Pulmonary artery endothelial cell (primary cell): ENCODE data around the gene TXNRD2. TPM values are rescaled to one million over a fixed set of nuclear protein-coding genes. Genes with fewer than 3 reads are reported as not detected.

Experiments
- DNase-seq: peaks from one replicate; pipeline ENCODE4 v3.0.0-alpha.2; 2011; ENCODE audit warnings: low read depth, low spot score
- total RNA-seq: library from RNA; depleted of rRNA; stranded (reverse); fragments of >200 nt; gene quantifications from 2 replicates; pipeline ENCODE4 v1.2.3, GENCODE V29; 2014

The TXNRD2 gene
- total RNA-seq, 1 donor from 2014 or later = 73.7 TPM

DNA sequence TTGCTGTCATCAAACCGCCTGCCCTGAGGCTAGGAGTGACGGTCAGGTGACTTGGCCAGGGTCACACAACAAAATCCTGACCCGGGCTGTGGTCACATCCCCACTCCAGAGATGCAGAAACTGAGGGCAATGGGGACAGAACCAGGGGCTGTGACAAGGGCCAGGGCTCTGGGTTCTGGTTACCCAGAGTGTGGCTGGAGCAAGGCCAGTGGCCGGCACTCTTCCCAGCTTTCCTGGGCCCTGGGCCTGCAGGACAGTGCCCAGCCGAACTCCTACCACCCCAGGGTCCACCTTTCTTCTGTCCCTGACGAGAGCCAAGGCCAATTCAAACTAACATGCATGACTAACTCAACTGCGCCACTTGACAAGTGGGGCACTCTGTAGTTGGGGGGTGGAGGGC is 39.1 kb upstream of the TXNRD2 start:
- DNase-seq = no peak

DNA sequence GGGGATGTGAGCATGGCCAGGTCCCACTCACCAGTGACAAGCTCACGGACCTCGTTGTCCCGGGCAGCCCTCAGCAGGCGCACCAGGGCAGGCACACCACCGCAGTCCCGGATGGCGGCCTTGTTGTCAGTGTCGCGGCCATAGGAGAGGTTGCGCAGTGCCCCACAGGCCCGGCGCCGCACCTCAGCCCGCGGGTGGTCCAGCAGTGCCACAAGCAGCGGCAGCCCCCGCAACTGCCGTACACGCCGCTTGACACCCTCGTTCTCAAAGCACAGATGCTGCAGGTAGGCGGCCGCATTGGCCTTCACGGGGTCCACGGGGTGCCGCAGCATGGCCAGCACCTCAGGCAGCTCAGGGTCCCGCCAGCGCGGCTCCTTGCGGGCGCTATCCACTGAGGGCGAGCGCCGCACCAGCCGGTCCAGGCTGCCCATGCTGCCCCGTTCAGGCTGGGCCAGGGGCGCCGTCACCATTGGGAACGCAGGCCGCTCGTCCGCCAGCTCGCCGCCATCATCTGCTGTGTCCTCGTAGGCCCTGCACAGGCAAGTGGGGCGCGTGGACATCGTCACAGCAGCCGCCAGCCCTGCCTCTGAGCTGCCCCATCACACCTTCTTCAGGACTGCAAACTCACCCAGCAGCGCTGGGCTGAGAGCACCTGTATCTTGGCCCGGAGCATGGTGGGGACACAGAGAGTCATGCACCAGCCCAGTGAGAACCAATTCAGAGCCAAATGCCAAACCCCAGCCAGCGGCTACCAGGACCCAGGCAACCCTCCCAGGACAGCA is 38.3 kb upstream of the TXNRD2 start:
- no peak for DNase-seq

DNA sequence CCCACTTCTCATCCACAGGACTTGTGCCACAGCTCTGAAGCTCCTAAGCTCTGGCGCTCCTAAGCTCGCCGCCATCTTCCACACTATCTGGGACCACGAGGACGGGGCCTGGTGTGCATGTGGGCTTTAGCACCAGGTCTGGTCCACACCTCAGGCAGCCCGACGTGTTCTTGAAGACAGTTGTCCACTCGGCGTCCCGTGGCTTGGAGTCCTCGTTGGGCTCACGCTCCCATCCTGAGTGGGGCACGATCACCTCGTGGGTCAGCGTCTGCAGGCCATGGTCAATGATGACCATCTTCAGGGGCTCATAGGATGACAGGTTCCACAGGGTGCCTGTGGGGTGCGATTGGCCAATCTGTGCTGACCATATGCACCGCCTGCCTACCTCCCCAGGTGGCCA is 37.1 kb upstream of the TXNRD2 start:
- no peak for DNase-seq

GRCh38 chr22:19977296-19978243 is 36.0 kb upstream of the TXNRD2 start:
- no peak for DNase-seq

GRCh38 chr22:19976671-19977070 is 35.1 kb upstream of the TXNRD2 start:
- no peak for DNase-seq

DNA sequence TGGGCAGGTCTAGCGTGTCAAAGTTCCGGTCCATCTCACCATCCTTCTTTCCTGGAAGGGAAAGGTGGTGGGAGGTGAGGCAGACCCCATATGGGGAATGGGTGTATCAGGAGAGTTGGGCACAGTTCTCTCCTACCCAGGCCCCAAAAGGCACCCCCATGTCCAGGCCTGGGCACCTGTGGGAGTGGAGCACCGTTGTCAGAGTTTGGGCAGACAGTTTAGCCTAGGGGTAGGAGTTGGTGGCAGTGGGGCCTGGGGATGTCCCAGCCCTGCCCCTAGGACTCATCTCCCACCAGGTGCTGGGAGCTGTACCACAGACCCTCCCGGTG is 34.1 kb upstream of the TXNRD2 start:
- DNase-seq = no peak

DNA sequence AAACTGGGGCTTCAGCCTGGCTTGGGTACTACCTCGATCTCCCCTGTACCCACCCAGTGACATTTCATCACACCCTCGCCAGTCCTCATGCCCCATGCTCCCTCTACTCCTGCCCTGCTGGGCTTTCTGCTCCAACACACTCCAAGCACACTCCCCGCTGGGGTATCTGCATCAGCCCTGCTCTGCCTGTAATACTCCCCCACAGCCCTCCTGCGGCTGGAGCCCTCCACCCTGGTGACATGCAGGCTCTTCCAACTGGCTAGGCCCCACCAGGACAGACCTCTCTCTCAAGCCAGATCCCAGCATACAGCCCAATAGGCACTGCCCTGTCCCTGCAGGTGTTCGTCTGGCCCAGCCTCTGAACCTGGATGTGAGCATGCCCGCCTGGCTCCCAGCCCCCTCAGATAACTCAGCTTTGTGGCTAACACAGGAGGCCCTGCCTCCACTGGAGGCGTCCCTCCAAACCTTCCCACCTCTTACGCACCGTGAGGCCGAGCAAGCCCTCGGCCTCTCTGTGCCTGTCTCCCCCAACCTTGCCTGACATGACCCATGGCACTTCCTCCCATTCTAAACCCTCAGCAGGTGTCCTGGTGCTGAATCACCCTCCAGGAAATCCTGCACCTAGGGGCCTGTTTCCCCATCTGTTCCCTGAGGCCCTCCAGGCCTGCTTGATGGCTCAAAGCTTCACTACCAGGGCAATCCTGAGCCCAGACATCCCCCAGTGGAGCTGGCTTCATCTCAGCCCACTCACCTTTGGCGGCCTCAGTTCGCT is 33.5 kb upstream of the TXNRD2 start:
- DNase-seq = no peak

GRCh38 chr22:19974268-19974861 is 32.7 kb upstream of the TXNRD2 start:
- DNase-seq = peak; percentile 68

GRCh38 chr22:19973551-19974267 is 32.1 kb upstream of the TXNRD2 start:
- no peak for DNase-seq

GRCh38 chr22:19972652-19973550 is 31.3 kb upstream of the TXNRD2 start:
- DNase-seq = no peak

DNA sequence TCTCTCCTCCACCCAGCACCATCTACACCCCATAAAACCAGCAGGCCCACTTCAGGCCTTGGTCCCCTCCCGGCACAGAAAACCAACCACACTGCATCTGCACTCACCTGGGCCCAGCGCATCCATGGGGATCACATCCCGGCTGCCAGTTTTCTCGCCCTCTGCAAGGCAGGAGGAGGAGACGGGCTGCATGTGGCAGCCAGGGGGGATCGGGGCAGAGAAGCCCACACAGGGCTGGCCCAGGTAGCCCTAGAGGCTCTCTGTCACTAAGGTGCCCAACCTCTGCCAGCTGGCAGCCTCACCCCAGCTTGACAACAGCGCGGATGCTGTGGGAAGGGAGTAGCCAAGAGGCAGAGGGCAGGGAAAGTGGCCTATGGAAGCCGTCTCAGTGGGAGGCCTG is 30.6 kb upstream of the TXNRD2 start:
- no peak for DNase-seq

DNA sequence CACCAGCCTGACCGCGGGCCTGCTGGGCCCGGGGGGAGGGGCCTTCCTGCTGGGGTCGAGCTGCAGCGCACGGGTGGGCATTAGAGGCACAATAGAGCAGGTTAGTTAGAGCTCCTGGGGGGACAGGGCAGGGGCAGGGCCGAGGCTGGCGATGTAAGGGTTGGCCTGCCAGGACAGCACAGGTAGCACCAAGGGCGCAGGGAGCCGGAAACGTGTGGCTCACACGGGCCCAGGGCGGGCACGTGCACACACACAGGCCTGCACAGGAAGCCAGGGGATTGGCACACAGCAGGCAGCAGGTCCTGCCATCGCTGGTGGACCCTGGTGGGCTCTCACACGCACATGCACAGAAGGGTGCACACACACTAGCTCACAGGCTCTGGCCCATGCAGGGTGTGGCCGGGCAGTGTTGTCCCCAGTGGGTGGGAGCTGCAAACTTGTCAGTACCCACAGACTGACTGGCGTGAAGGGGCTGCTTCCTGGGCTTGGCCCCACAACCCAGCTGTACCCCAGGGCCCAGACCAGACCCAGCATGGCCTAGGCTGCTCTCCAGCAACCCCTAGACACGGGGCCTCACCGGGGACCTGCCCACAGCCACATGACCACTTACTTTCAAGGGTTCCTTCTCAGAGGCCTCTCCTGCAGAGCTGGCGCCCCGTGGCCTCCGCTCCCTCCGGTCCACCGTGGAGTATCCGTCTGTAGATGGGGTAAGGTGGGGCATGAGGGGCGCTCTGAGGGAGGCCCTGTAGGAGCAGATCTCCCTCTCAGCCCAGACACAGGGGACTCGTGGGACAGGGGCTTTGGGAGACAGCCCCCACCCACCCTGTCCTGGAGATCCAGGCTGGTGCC is 29.9 kb upstream of the TXNRD2 start:
- DNase-seq = no peak

GRCh38 chr22:19970479-19971275 is 29.1 kb upstream of the TXNRD2 start:
- no peak for DNase-seq

- no peak for DNase-seq
Observed at GRCh38 chr22:19970031-19970478, 28.4 kb upstream of the TXNRD2 start.

DNA sequence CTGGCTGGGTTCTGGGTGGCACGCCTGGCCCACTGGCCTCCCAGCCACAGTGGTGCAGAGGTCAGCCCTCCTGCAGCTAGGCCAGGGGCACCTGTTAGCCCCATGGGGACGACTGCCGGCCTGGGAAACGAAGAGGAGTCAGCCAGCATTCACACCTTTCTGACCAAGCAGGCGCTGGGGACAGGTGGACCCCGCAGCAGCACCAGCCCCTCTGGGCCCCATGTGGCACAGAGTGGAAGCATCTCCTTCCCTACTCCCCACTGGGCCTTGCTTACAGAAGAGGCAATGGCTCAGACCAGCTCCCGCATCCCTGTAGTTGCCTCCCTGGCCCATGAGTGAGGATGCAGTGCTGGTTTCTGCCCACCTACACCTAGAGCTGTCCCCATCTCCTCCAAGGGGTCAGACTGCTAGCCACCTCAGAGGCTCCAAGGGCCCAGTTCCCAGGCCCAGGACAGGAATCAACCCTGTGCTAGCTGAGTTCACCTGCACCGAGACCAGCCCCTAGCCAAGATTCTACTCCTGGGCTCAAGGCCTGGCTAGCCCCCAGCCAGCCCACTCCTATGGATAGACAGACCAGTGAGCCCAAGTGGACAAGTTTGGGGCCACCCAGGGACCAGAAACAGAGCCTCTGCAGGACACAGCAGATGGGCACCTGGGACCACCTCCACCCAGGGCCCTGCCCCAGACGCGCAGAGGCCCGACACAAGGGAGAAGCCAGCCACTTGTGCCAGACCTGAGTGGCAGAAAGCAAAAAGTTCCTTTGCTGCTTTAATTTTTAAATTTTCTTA is 27.7 kb upstream of the TXNRD2 start:
- no peak for DNase-seq

- DNase-seq = no peak
Observed at GRCh38 chr22:19968450-19968891, 26.9 kb upstream of the TXNRD2 start.

- no peak for DNase-seq
Observed at GRCh38 chr22:19967850-19968449, 26.3 kb upstream of the TXNRD2 start.
